B cell (primary cell): ENCODE measurements around the gene TMC3. TPM values are rescaled to one million over a fixed set of nuclear protein-coding genes. Genes with fewer than 3 reads are reported as not detected.

ENCODE experiments used
- ATAC-seq: fragments of 200-7000 bp; cut with Tn5 transposase; one replicate; pipeline ENCODE4 v1.10.0; 2021; ENCODE audit warnings: low read depth, mild to moderate bottlenecking, moderate number of reproducible peaks, moderate library complexity
- CTCF ChIA-PET: fragments of 350-600 bp; sonication (Branson Sonifier 250); formaldehyde crosslinking; loops from one replicate; lab custom pipeline; 2021; ENCODE audit warnings: antibody characterized with exemption, inconsistent platforms; lab: Charles Lee
- POLR2A ChIA-PET: fragments of 350-600 bp; sonication (Branson Sonifier 250); formaldehyde crosslinking; loops from one replicate; lab custom pipeline; 2021; ENCODE audit warnings: antibody characterized with exemption; lab: Charles Lee
- DNase-seq: peaks from one replicate; pipeline ENCODE4 v3.0.0; 2013
- H2AFZ ChIP-seq: 2 replicates; pipeline ENCODE4 v1.6.1; 2012; ENCODE audit warnings: mild to moderate bottlenecking, low read depth, low read length; ENCODE audit not compliant: insufficient read depth, poor library complexity, severe bottlenecking
- H3K27ac ChIP-seq, 2 donors: 1 replicate in 1 of 2; 2 replicates in 1 of 2; pipeline ENCODE4 v1.5.1; 2012 to 2013; ENCODE audit warnings: low read length in 2 of 2, mild to moderate bottlenecking in 2 of 2, moderate library complexity in 1 of 2
- H3K27me3 ChIP-seq, 4 experiments: fragments of 200-600 bp in 1 of 4; sonication (generic) in 1 of 4; replicated peaks in 1 of 4; 1 replicate in 2 of 4; 2 replicates in 2 of 4; pipeline versions ENCODE4 v1.6.1 to v1.7.0; 2013 to 2016; ENCODE audit warnings: low read length in 3 of 4, mild to moderate bottlenecking in 2 of 4, mixed read lengths in 1 of 4, moderate library complexity in 1 of 4; ENCODE audit not compliant: insufficient read depth in 4 of 4, control insufficient read depth in 3 of 4; ENCODE audit errors: control extremely low read depth in 1 of 4
- H3K36me3 ChIP-seq, 2 experiments: replicated peaks in 1 of 2; 1 replicate in 1 of 2; 2 replicates in 1 of 2; pipeline versions ENCODE4 v1.6.1 to v1.7.1; 2013; ENCODE audit warnings: low read length in 1 of 2; ENCODE audit not compliant: insufficient read depth in 2 of 2, control insufficient read depth in 1 of 2; ENCODE audit errors: control extremely low read depth in 1 of 2, extremely low read depth in 1 of 2
- H3K4me1 ChIP-seq, 2 donors: fragments of 200-600 bp in 1 of 2; sonication (generic) in 1 of 2; 1 replicate in 1 of 2; 2 replicates in 1 of 2; pipeline versions ENCODE4 v1.5.1 to v1.6.1; 2013 to 2017; ENCODE audit warnings: low read length in 2 of 2; ENCODE audit not compliant: control insufficient read depth in 2 of 2, insufficient read depth in 2 of 2
- H3K4me2 ChIP-seq: replicated peaks from 2 replicates; pipeline ENCODE3; 2012; ENCODE audit warnings: mild to moderate bottlenecking, low read depth, low read length; ENCODE audit not compliant: poor library complexity, severe bottlenecking
- H3K4me3 ChIP-seq, 5 experiments: fragments of 200-600 bp in 1 of 5; sonication (generic) in 1 of 5; 1 replicate in 3 of 5; 2 replicates in 2 of 5; pipeline versions ENCODE4 v1.5.1 to v1.7.0; 2011 to 2016; ENCODE audit warnings: low read length in 4 of 5, mild to moderate bottlenecking in 4 of 5, low read depth in 2 of 5, control low read depth in 1 of 5, moderate library complexity in 1 of 5; ENCODE audit not compliant: insufficient read depth in 1 of 5; ENCODE audit errors: control extremely low read depth in 1 of 5, extremely low read depth in 1 of 5
- H3K79me2 ChIP-seq: fragments of 200-600 bp; sonication (generic); one replicate; pipeline ENCODE4 v1.6.0; 2016; ENCODE audit warnings: low read length; ENCODE audit not compliant: control insufficient read depth, insufficient read depth
- H3K9ac ChIP-seq: fragments of 200-600 bp; sonication (generic); 2 replicates; pipeline ENCODE4 v1.6.1; 2017; ENCODE audit warnings: mild to moderate bottlenecking, low read length, moderate library complexity
- H3K9me3 ChIP-seq, 3 donors: one replicate each; pipeline versions ENCODE4 v1.6.1 to v1.7.1; 2013; ENCODE audit warnings: low read length in 2 of 3; ENCODE audit not compliant: control insufficient read depth in 2 of 3, insufficient read depth in 1 of 3; ENCODE audit errors: control extremely low read depth in 1 of 3
- H4K20me1 ChIP-seq: 2 replicates; pipeline ENCODE4 v1.6.0; 2012; ENCODE audit warnings: mild to moderate bottlenecking, low read length; ENCODE audit not compliant: insufficient read depth, control insufficient read depth, poor library complexity, severe bottlenecking
- H3K27ac Mint-ChIP-seq: one replicate; pipeline ENCODE4 v1.8.0; 2021; ENCODE audit warnings: mixed read lengths
- H3K27me3 Mint-ChIP-seq: one replicate; pipeline ENCODE4 v1.8.0; 2021; ENCODE audit warnings: mixed read lengths
- H3K4me1 Mint-ChIP-seq: one replicate; pipeline ENCODE4 v1.8.0; 2021; ENCODE audit warnings: mixed read lengths
- H3K4me3 Mint-ChIP-seq: one replicate; pipeline ENCODE4 v1.8.0; 2021; ENCODE audit warnings: mixed read lengths
- H3K9me3 Mint-ChIP-seq: one replicate; pipeline ENCODE4 v1.8.0; 2022; ENCODE audit warnings: mixed read lengths; ENCODE audit not compliant: insufficient read depth
- CTCF ChIP-seq: fragments of 200-600 bp; IDR thresholded peaks from one replicate; pipeline ENCODE4 v1.8.0; 2022; ENCODE audit warnings: antibody characterized with exemption, mild to moderate bottlenecking
- EZH2 ChIP-seq: IDR thresholded peaks from 2 replicates; pipeline ENCODE4 v1.6.1; 2012; ENCODE audit warnings: borderline replicate concordance, low read depth, mild to moderate bottlenecking, moderate library complexity, low read length; ENCODE audit not compliant: insufficient read depth, poor library complexity, severe bottlenecking
- WGBS: methylation state at CpG from one replicate; pipeline ENCODE4 v1.1.5; 2013; ENCODE audit warnings: missing lambda C conversion rate; ENCODE audit not compliant: insufficient coverage; 5-methylcytosine and 5-hydroxymethylcytosine counted together
- intact Hi-C: fragments of 100-400 bp; cut with micrococcal nuclease; formaldehyde crosslinking; loops from one replicate; pipeline ENCODE4 v1.10.0; 2022
- polyA plus RNA-seq: library from polyadenylated mRNA; depleted of rRNA; stranded (reverse); fragments of >200 nt; gene quantifications from 2 replicates; pipeline ENCODE4 v1.2.3, GENCODE V29; 2012
- total RNA-seq, 2 donors: library from RNA; stranded (reverse); fragments of 120-200 nt in 1 of 2; gene quantifications; 1 replicate in 1 of 2; 2 replicates in 1 of 2; pipeline versions ENCODE4 v1.2.3 to v1.2.4, GENCODE V29; 2013 to 2022

Gene TMC3
- total and polyA plus RNA-seq, 2 donors (not counting 1 experiment from before 2014, with no cell fraction given), result not detected

GRCh38 chr15:81335631-81336030 is 38.4 kb downstream of the TMC3 start:
- H4K20me1 ChIP-seq, result no peaks in the 10 kb centered on the region
- no peak overlapping the region for H3K27ac ChIP-seq
- no peaks in the 10 kb centered on the region for H3K9me3 ChIP-seq
- WGBS, result no CpG with 5 or more reads among the region's 4 CpGs
- TF ChIP-seq EZH2, result no peak
- no peak for TF ChIP-seq CTCF
- Mint-ChIP-seq H3K4me1 (peaks cover 13% of the 10 kb centered on the region), H3K9me3 (no peaks in the 10 kb centered on the region), H3K4me3 (no peak overlapping the region), H3K27me3 (no peaks in the 10 kb centered on the region), H3K27ac (no peak overlapping the region)
- ChIA-PET POLR2A (no interaction called here), CTCF (interaction anchor here (0.9 to 20.0 kb wide), 17 partner anchors 12 to 358 kb away, joined by 3 to 306 read pairs (median 7); partner anchors contain the start of gene STARD5)
- no peaks in the 10 kb centered on the region for H3K36me3 ChIP-seq
- no peaks in the 10 kb centered on the region for H3K79me2 ChIP-seq
- H3K4me1 ChIP-seq, result peaks cover 0 to 4% of the 10 kb centered on the region in 2 donors
- no peak overlapping the region for H3K4me3 ChIP-seq
- DNase-seq, result no peak
- no peak for ATAC-seq
- no peak overlapping the region for H2AFZ ChIP-seq
- no peak overlapping the region for H3K9ac ChIP-seq
- H3K4me2 ChIP-seq, result no peak overlapping the region
- H3K27me3 ChIP-seq, result no peaks in the 10 kb centered on the region
- intact Hi-C loops, result loop anchor here (1.0 to 2.0 kb wide), 3 partner anchors 60 to 229 kb away; no protein-coding TSS in a partner anchor

- no peak overlapping the region for H3K27ac Mint-ChIP-seq
- intact Hi-C loops, result no loop called here
- H3K79me2 ChIP-seq, result no peaks in the 10 kb centered on the region
Measured at GRCh38 chr15:81334768-81335435, 39.1 kb downstream of the TMC3 start.

More at GRCh38 chr15:81334768-81335435, 39.1 kb downstream of the TMC3 start:
- WGBS, result 94% methylated on average over 9 of the region's 10 CpGs
- Mint-ChIP-seq H3K27me3 (no peaks in the 10 kb centered on the region), H3K9me3 (no peaks in the 10 kb centered on the region), H3K4me3 (no peak overlapping the region), H3K4me1 (peaks cover 13% of the 10 kb centered on the region)
- Histone ChIP-seq H3K4me3 (no peak overlapping the region), H3K27ac (no peak overlapping the region), H2AFZ (no peak overlapping the region), H3K4me1 (peaks cover 0 to 4% of the 10 kb centered on the region in 2 donors), H3K4me2 (no peak overlapping the region), H3K9me3 (no peaks in the 10 kb centered on the region), H3K36me3 (no peaks in the 10 kb centered on the region), H4K20me1 (no peaks in the 10 kb centered on the region), H3K9ac (no peak overlapping the region), H3K27me3 (no peaks in the 10 kb centered on the region)
- DNase-seq (no peak), ATAC-seq (no peak)
- CTCF ChIA-PET, result interaction anchor here (0.7 to 20.0 kb wide), 16 partner anchors 9 to 358 kb away, joined by 3 to 306 read pairs (median 6); partner anchors contain the start of gene STARD5
- TF ChIP-seq EZH2, result no peak
- no peak for TF ChIP-seq CTCF
- POLR2A ChIA-PET, result interaction anchor here (1.7 kb wide), 1 partner anchor 60 kb away, joined by 5 read pairs; no protein-coding TSS in a partner anchor
